SK-N-SH treated with all-trans-retinoic acid at 6 μM for 48 hours (cell line): ENCODE results near the gene DCLK1.

Experiments
- ATAC-seq: fragments of 200-7000 bp; cut with Tn5 transposase; 3 replicates; pipeline ENCODE4 v1.9.1; 2020; ENCODE audit warnings: mild to moderate bottlenecking, moderate library complexity
- ARNTL ChIP-seq: fragments of 450-650 bp; formaldehyde crosslinking; IDR thresholded peaks from 2 replicates; pipeline ENCODE4 v1.5.0; 2020; ENCODE audit warnings: low read depth, mild to moderate bottlenecking, moderate library complexity, borderline replicate concordance
- CSDC2 ChIP-seq: fragments of 250-450 bp; sonication (Bioruptor Pico); IDR thresholded peaks from 2 replicates; pipeline ENCODE4 v1.5.0; 2020; ENCODE audit warnings: mild to moderate bottlenecking, moderate library complexity
- ESRRG ChIP-seq: fragments of 250-450 bp; sonication (Bioruptor Pico); IDR thresholded peaks from 2 replicates; pipeline ENCODE4 v1.6.1; 2021; ENCODE audit warnings: mild to moderate bottlenecking
- ISL1 ChIP-seq: fragments of 250-450 bp; sonication (Bioruptor Pico); IDR thresholded peaks from 2 replicates; pipeline ENCODE4 v2.1.2; 2022; ENCODE audit warnings: mild to moderate bottlenecking, moderate library complexity
- OSR1 ChIP-seq: fragments of 250-450 bp; sonication (Bioruptor Pico); IDR thresholded peaks from 2 replicates; pipeline ENCODE4 v1.8.0; 2022; ENCODE audit warnings: moderate library complexity, mild to moderate bottlenecking, inconsistent platforms
- PPARA ChIP-seq: fragments of 250-450 bp; sonication (Bioruptor Pico); IDR thresholded peaks from 2 replicates; pipeline ENCODE4 v1.5.0; 2020; ENCODE audit warnings: mild to moderate bottlenecking, borderline replicate concordance
- TOX ChIP-seq: fragments of 250-450 bp; sonication (Bioruptor Pico); IDR thresholded peaks from 2 replicates; pipeline ENCODE4 v1.8.0; 2021; ENCODE audit warnings: mild to moderate bottlenecking, moderate library complexity, borderline replicate concordance
- ZFP3 ChIP-seq: fragments of 250-450 bp; sonication (Bioruptor Pico); IDR thresholded peaks from 2 replicates; pipeline ENCODE4 v1.5.0; 2020; ENCODE audit warnings: mild to moderate bottlenecking, moderate library complexity
- ZFP30 ChIP-seq: fragments of 450-650 bp; formaldehyde crosslinking; IDR thresholded peaks from 2 replicates; pipeline ENCODE4 v1.5.0; 2022; ENCODE audit warnings: mild to moderate bottlenecking, moderate library complexity
- ZNF565 ChIP-seq: fragments of 450-650 bp; formaldehyde crosslinking; conservative IDR thresholded peaks from 2 replicates; pipeline ENCODE4 v1.5.0; 2020; ENCODE audit warnings: low read depth, mild to moderate bottlenecking, moderate library complexity
- ZNF70 ChIP-seq: fragments of 450-650 bp; formaldehyde crosslinking; IDR thresholded peaks from 2 replicates; pipeline ENCODE4 v1.5.0; 2020; ENCODE audit warnings: mild to moderate bottlenecking, moderate library complexity
- ZNF8 ChIP-seq: fragments of 450-650 bp; formaldehyde crosslinking; IDR thresholded peaks from 2 replicates; pipeline ENCODE4 v1.5.0; 2020; ENCODE audit warnings: mild to moderate bottlenecking, moderate library complexity
- TF ChIP-seq, protein P1 (sequence below): fragments of 250-450 bp; sonication (Bioruptor Pico); IDR thresholded peaks from 2 replicates; pipeline ENCODE4 v1.8.0; 2021; ENCODE audit warnings: low read depth, mild to moderate bottlenecking, moderate library complexity, borderline replicate concordance
- TF ChIP-seq, protein P2 (sequence below): fragments of 250-450 bp; sonication (Bioruptor Pico); IDR thresholded peaks from 2 replicates; pipeline ENCODE4 v1.5.0; 2020; ENCODE audit warnings: mild to moderate bottlenecking, moderate library complexity
- TF ChIP-seq, protein P3 (sequence below): fragments of 250-450 bp; sonication (Bioruptor Pico); IDR thresholded peaks from 2 replicates; pipeline ENCODE4 v1.5.1; 2021; ENCODE audit warnings: mild to moderate bottlenecking, moderate library complexity
- TF ChIP-seq, protein P4 (sequence below): fragments of 250-450 bp; sonication (Bioruptor Pico); IDR thresholded peaks from 2 replicates; pipeline ENCODE4 v1.5.1; 2020; ENCODE audit warnings: low read depth, mild to moderate bottlenecking, moderate library complexity
- TF ChIP-seq, protein P5 (sequence below): fragments of 250-450 bp; sonication (Bioruptor Pico); IDR thresholded peaks from 2 replicates; pipeline ENCODE4 v1.8.0; 2020; ENCODE audit warnings: mild to moderate bottlenecking, moderate library complexity, borderline replicate concordance

Gene DCLK1

DNA sequence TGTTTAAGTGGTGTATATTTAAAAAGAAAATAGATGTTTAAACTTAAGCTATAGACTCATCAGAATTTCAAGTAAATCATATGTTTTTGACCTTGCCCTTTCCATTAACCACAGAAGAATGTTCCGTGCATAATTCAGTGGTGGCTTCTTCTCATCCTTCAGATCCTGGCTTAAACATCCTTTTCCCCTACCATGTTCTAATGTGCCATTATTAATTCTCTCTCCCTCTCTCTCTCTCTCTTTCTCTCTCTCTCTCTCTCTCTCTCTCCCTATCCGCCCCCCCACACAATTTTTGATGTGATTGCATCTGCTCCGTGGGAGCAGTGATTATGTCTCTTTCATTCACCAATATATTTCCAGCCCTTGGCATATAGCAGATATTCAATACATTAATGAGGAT is 116.4 kb downstream of the DCLK1 start:
- no peak for ATAC-seq
- TF ChIP-seq, protein P1, sequence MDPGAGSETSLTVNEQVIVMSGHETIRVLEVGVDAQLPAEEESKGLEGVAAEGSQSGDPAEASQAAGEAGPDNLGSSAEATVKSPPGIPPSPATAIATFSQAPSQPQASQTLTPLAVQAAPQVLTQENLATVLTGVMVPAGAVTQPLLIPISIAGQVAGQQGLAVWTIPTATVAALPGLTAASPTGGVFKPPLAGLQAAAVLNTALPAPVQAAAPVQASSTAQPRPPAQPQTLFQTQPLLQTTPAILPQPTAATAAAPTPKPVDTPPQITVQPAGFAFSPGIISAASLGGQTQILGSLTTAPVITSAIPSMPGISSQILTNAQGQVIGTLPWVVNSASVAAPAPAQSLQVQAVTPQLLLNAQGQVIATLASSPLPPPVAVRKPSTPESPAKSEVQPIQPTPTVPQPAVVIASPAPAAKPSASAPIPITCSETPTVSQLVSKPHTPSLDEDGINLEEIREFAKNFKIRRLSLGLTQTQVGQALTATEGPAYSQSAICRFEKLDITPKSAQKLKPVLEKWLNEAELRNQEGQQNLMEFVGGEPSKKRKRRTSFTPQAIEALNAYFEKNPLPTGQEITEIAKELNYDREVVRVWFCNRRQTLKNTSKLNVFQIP (CRISPR knock-in tag) = no peak
- TF ChIP-seq ZFP3 (CRISPR knock-in tag) = no peak

DNA sequence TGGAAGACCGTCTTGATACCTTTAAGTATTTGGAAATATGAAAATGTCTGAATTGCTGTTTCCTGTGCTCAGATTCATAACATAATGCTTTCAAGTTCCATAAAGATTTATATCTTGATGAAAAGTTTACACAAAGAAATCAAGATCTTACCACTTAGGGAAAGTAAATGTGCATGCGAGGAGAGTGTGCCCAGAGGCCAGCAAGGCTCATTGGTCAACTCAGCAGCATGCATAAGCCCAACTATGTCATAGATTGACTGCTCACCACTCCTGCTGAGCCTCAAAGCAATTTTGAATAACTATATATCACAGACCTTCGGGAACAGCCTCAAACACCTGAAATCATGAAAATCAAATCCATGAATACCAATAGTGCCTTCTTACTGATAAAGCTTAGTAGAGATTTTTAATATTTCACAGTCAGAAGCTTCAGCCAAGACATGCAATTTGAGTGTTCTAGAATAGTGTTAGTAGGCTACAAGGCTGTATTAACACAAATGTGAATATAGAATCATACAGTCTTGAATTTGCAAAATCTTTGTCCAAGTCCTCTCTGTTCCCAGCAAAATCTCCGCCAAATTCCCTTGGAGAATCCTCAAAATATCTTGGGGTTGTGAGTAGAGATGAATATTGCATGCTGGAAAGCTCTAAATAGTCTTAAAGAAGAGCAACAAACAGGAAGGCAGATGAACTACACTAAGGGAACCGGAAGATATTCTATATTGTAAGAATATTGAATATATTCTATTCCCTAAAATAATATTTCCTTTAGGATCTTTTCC is 124.1 kb downstream of the DCLK1 start:
- ATAC-seq = no peak
- TF ChIP-seq, protein P1 (CRISPR knock-in tag) = no peak
- no peak for TF ChIP-seq ISL1 (CRISPR knock-in tag)
- no peak for TF ChIP-seq ZNF8
- TF ChIP-seq, protein P2, sequence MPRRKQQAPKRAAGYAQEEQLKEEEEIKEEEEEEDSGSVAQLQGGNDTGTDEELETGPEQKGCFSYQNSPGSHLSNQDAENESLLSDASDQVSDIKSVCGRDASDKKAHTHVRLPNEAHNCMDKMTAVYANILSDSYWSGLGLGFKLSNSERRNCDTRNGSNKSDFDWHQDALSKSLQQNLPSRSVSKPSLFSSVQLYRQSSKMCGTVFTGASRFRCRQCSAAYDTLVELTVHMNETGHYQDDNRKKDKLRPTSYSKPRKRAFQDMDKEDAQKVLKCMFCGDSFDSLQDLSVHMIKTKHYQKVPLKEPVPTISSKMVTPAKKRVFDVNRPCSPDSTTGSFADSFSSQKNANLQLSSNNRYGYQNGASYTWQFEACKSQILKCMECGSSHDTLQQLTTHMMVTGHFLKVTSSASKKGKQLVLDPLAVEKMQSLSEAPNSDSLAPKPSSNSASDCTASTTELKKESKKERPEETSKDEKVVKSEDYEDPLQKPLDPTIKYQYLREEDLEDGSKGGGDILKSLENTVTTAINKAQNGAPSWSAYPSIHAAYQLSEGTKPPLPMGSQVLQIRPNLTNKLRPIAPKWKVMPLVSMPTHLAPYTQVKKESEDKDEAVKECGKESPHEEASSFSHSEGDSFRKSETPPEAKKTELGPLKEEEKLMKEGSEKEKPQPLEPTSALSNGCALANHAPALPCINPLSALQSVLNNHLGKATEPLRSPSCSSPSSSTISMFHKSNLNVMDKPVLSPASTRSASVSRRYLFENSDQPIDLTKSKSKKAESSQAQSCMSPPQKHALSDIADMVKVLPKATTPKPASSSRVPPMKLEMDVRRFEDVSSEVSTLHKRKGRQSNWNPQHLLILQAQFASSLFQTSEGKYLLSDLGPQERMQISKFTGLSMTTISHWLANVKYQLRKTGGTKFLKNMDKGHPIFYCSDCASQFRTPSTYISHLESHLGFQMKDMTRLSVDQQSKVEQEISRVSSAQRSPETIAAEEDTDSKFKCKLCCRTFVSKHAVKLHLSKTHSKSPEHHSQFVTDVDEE = no peak
- TF ChIP-seq PPARA (CRISPR knock-in tag) = no peak
- TF ChIP-seq, protein P3, sequence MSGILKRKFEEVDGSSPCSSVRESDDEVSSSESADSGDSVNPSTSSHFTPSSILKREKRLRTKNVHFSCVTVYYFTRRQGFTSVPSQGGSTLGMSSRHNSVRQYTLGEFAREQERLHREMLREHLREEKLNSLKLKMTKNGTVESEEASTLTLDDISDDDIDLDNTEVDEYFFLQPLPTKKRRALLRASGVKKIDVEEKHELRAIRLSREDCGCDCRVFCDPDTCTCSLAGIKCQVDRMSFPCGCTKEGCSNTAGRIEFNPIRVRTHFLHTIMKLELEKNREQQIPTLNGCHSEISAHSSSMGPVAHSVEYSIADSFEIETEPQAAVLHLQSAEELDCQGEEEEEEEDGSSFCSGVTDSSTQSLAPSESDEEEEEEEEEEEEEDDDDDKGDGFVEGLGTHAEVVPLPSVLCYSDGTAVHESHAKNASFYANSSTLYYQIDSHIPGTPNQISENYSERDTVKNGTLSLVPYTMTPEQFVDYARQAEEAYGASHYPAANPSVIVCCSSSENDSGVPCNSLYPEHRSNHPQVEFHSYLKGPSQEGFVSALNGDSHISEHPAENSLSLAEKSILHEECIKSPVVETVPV = no peak
- TF ChIP-seq, protein P4, sequence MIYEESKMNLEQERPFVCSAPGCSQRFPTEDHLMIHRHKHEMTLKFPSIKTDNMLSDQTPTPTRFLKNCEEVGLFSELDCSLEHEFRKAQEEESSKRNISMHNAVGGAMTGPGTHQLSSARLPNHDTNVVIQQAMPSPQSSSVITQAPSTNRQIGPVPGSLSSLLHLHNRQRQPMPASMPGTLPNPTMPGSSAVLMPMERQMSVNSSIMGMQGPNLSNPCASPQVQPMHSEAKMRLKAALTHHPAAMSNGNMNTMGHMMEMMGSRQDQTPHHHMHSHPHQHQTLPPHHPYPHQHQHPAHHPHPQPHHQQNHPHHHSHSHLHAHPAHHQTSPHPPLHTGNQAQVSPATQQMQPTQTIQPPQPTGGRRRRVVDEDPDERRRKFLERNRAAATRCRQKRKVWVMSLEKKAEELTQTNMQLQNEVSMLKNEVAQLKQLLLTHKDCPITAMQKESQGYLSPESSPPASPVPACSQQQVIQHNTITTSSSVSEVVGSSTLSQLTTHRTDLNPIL = no peak
- no peak for TF ChIP-seq TOX (CRISPR knock-in tag)
- TF ChIP-seq CSDC2 (CRISPR knock-in tag) = no peak
- TF ChIP-seq ZNF70 (CRISPR knock-in tag) = no peak
- no peak for TF ChIP-seq OSR1 (CRISPR knock-in tag)
- TF ChIP-seq ZFP30 (CRISPR knock-in tag) = no peak
- TF ChIP-seq ARNTL = no peak
- no peak for TF ChIP-seq ZNF565 (CRISPR knock-in tag)
- TF ChIP-seq ESRRG = no peak

DNA sequence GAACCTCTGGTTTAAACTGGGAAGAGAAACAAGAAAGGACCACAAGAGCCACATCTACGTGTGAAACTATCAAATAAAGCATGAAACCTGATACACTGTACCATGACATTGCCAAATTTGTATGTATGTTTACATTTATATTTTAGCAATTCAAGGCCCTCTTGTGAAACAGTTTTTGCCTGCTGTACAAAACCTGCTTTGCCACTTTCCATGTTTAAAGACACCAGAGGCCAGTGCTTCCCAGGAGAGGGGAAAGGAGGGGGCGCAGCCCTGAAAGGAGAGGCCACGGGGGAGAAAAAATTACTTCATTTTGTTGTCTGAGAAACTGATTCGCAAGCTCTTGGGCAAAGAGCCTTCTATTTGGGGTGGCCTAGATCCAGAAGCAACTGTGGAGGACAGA is 124.8 kb downstream of the DCLK1 start:
- TF ChIP-seq, protein P5, sequence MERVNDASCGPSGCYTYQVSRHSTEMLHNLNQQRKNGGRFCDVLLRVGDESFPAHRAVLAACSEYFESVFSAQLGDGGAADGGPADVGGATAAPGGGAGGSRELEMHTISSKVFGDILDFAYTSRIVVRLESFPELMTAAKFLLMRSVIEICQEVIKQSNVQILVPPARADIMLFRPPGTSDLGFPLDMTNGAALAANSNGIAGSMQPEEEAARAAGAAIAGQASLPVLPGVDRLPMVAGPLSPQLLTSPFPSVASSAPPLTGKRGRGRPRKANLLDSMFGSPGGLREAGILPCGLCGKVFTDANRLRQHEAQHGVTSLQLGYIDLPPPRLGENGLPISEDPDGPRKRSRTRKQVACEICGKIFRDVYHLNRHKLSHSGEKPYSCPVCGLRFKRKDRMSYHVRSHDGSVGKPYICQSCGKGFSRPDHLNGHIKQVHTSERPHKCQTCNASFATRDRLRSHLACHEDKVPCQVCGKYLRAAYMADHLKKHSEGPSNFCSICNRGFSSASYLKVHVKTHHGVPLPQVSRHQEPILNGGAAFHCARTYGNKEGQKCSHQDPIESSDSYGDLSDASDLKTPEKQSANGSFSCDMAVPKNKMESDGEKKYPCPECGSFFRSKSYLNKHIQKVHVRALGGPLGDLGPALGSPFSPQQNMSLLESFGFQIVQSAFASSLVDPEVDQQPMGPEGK (CRISPR knock-in tag) = no peak
- TF ChIP-seq TOX (CRISPR knock-in tag) (no peak), ZNF8 (no peak), PPARA (CRISPR knock-in tag) (no peak)
- ATAC-seq = no peak
